Esophagus muscularis mucosa (tissue), 4 donors: Measurements from ENCODE around the gene SDK1. TPM values are rescaled to one million over a fixed set of nuclear protein-coding genes. Genes with fewer than 3 reads are reported as not detected.
"Not testable (repeated sequence)": the region's sequence is repeated elsewhere in the genome, so short reads cannot be mapped to it uniquely, and the experiment has no call there.

ENCODE experiments used
- DNase-seq: peaks from one replicate; pipeline ENCODE4 v3.0.0-alpha.2; 2017; ENCODE audit errors: extremely low spot score
- H3K27ac ChIP-seq, 4 donors: fragments of 200-600 bp; sonication (generic); replicated peaks in 1 of 4; 1 replicate in 3 of 4; 2 replicates in 1 of 4; pipeline ENCODE4 v1.5.1; 2016 to 2019; ENCODE audit warnings: mild to moderate bottlenecking in 1 of 4
- H3K27me3 ChIP-seq, 4 donors: fragments of 200-600 bp; sonication (generic); one replicate each; pipeline versions ENCODE4 v1.5.1 to v1.6.0; 2016 to 2019
- H3K36me3 ChIP-seq, 4 donors: fragments of 200-600 bp; sonication (generic); one replicate each; pipeline ENCODE4 v1.5.1; 2016 to 2019
- H3K4me1 ChIP-seq, 4 donors: fragments of 200-600 bp; sonication (generic); one replicate each; pipeline ENCODE4 v1.5.1; 2016 to 2019
- H3K4me3 ChIP-seq, 4 donors: fragments of 200-600 bp; sonication (generic); 1 replicate in 2 of 4; 2 replicates in 2 of 4; pipeline ENCODE4 v1.5.1; 2016 to 2019; ENCODE audit warnings: mild to moderate bottlenecking in 4 of 4, moderate library complexity in 1 of 4
- H3K9me3 ChIP-seq, 4 donors: fragments of 200-600 bp; sonication (generic); 1 replicate in 3 of 4; 2 replicates in 1 of 4; pipeline ENCODE4 v1.5.1; 2016 to 2019
- CTCF ChIP-seq, 3 experiments: fragments of 200-600 bp in 2 of 3; fragments of 450-650 bp in 1 of 3; sonication (generic) in 2 of 3; IDR thresholded peaks; one replicate each; pipeline ENCODE4 v1.5.1; 2017 to 2019; ENCODE audit warnings: antibody characterized with exemption in 3 of 3, mild to moderate bottlenecking in 2 of 3, moderate library complexity in 1 of 3
- EP300 ChIP-seq: sonication (generic); formaldehyde crosslinking; IDR thresholded peaks from one replicate; pipeline ENCODE4 v1.6.1; 2017; ENCODE audit warnings: antibody characterized with exemption
- POLR2A ChIP-seq: fragments of 450-650 bp; IDR thresholded peaks from one replicate; pipeline ENCODE4 v1.6.1; 2017; ENCODE audit warnings: antibody characterized with exemption, moderate library complexity, mild to moderate bottlenecking, low read depth
- POLR2AphosphoS5 ChIP-seq, 2 donors: sonication (generic); formaldehyde crosslinking; IDR thresholded peaks; one replicate each; pipeline ENCODE4 v1.6.1; 2017; ENCODE audit warnings: antibody characterized with exemption in 2 of 2
- WGBS: methylation state at CpG from one replicate; pipeline ENCODE4 v1.1.5; 2018; 5-methylcytosine and 5-hydroxymethylcytosine counted together
- intact Hi-C: fragments of 100-400 bp; cut with DNase I; formaldehyde crosslinking; loops from one replicate; pipeline ENCODE4 v1.15.1; 2023
- total RNA-seq, 4 donors: library from RNA; depleted of rRNA; stranded (reverse); fragments of >200 nt; gene quantifications; one replicate each; pipeline versions ENCODE4 v1.1.0 to v1.2.1, GENCODE V29; 2016

The SDK1 gene
- total RNA-seq, 4 donors from 2014 or later: 7.8 to 18.6 (median 12.0) TPM

DNA sequence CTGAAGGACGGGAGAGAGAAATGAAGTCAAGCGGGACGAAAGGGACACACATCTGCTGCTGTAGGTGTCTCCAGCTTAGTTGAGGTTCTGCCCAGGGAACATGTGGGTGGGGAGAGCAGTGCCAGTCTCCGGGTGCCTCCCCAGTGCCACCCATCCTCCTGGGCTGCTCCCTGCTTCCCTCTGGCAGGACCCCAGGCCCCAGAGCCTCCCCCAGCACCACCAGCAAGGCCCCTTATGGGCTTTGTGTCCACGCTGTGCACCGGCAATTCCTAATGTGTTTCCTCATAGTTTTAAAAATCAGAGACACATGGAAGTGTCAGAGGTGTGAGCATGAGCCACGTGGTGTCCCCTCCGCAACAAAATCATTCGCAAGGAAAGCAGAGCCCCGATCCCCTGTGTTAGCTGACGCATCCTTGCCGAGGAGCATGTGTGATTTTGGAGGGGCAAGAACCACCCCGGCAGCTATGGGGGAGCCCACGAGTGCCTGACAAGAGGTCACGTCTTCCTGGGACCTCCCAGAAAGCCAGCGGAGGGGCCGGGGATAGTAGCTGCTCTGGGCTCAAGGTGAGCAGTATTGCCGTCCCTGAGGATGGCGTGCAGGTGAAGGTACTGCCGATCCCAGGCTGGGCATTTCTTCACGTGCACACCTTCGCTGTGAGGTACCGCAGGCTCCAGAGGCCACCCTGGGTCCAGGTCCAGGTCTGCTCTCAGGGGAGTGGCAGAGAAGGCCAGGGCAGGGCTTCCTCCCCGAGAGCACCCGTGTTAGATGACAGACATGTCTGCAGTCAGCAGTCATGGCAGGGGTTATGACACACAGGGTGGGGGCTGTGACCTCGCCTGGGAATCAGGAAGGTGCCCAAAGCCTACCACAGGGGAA lies 932.8 kb downstream of the SDK1 start:
- intact Hi-C loops: no loop called here
- 89% methylated on average over 23 of the region's 26 CpGs for WGBS
- H3K27me3 ChIP-seq: no peaks in the 10 kb centered on the region
- H3K9me3 ChIP-seq: no peaks in the 10 kb centered on the region
- H3K27ac ChIP-seq: no peak overlapping the region
- peaks cover 0 to under 1% (median 0%) of the 10 kb centered on the region in 4 donors for H3K36me3 ChIP-seq
- no peaks in the 10 kb centered on the region for H3K4me1 ChIP-seq
- DNase-seq: no peak
- TF ChIP-seq EP300: no peak
- TF ChIP-seq POLR2A: no peak
- TF ChIP-seq POLR2AphosphoS5 (IDR thresholded peaks at IDR 0.05): no peak
- no peak for TF ChIP-seq CTCF (IDR thresholded peaks at IDR 0.05)
- no peak overlapping the region for H3K4me3 ChIP-seq

DNA sequence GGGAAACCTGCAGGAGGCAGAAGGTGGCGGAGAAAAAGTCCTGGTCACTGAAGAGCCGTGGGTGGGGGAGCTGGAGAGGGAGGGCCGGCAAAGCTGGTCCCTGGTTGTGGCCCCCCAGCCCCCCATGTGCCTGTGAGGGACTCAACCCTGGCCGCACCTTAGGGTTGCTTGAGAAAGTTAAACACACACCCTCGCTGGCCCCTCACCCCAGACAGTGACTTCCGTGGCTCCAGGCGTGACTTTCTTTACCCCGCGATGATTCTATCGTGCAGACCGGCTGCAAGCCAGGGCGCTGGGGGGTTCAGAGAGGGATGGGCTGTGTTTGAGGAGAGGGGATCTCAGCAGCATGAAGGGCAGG lies 933.4 kb downstream of the SDK1 start:
- WGBS: 80% methylated on average over 12 of the region's 12 CpGs
- TF ChIP-seq POLR2AphosphoS5 (IDR thresholded peaks at IDR 0.05) (no peak), EP300 (no peak), CTCF (IDR thresholded peaks at IDR 0.05) (no peak)
- no peak for DNase-seq

DNA sequence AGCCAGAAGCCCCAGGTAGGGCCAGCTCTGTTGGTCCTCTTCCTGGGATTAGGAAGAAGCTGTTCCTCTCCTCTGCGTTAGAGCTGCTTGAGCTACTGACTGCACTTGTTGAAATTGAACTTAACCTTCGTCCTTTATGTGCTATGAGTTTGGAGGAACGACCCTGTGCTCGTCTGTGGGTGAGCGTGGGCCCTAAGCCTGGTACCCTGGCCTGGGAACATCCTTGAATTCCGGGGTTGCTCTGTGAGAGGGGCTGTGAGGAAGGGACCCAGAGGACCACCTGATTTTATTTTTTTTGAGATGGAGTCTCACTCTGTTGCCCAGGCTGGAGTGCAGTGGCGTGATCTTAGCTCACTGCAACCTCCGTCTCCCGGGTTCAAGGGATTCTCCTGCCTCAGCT lies 933.8 kb downstream of the SDK1 start:
- Histone ChIP-seq H3K27ac (no peak overlapping the region), H3K4me1 (no peaks in the 10 kb centered on the region), H3K9me3 (no peaks in the 10 kb centered on the region), H3K4me3 (no peak overlapping the region), H3K36me3 (peaks cover 0 to 2% (median 0%) of the 10 kb centered on the region in 4 donors), H3K27me3 (no peaks in the 10 kb centered on the region)
- 91% methylated on average over 9 of the region's 9 CpGs for WGBS
- TF ChIP-seq POLR2A: no peak
- no peak for TF ChIP-seq CTCF (IDR thresholded peaks at IDR 0.05)
- TF ChIP-seq POLR2AphosphoS5 (IDR thresholded peaks at IDR 0.05): no peak
- TF ChIP-seq EP300: no peak
- no peak for DNase-seq
- intact Hi-C loops: no loop called here

More for the DNA sequence above, 933.4 kb downstream of the SDK1 start:
- no peak overlapping the region for H3K27ac ChIP-seq
- H3K4me1 ChIP-seq: no peaks in the 10 kb centered on the region
- no peaks in the 10 kb centered on the region for H3K9me3 ChIP-seq
- no peaks in the 10 kb centered on the region for H3K27me3 ChIP-seq
- H3K36me3 ChIP-seq: peaks cover 0 to 2% (median 0%) of the 10 kb centered on the region in 4 donors
- no peak overlapping the region for H3K4me3 ChIP-seq
- intact Hi-C loops: no loop called here

DNA sequence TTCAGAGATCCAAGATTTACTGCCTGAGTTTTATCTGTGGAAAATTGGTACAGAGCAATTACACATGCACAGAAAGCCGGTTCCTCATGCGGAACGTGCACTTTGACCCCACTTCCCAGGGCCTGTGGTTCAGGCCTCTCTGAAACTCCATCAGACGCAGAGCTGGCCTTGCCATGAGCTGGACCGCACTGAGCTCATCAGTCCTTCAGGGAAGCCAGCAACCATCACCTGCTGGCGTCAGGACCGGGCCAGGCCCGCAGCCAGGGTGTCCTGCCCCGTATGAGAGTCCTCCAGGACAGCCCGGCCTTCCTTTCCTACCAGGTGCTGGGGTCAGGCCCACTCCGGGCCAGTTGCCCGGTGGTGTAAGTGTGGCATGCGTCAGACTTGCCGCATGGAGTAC lies 934.5 kb downstream of the SDK1 start:
- no peak overlapping the region for H3K4me3 ChIP-seq
- no peaks in the 10 kb centered on the region for H3K9me3 ChIP-seq
- intact Hi-C loops: no loop called here
- 95% methylated on average over 12 of the region's 14 CpGs for WGBS
- no peaks in the 10 kb centered on the region for H3K27me3 ChIP-seq
- DNase-seq: no peak
- peaks cover 0 to 2% (median 0%) of the 10 kb centered on the region in 4 donors for H3K36me3 ChIP-seq
- no peak overlapping the region for H3K27ac ChIP-seq
- H3K4me1 ChIP-seq: no peaks in the 10 kb centered on the region
- no peak for TF ChIP-seq POLR2A
- no peak for TF ChIP-seq POLR2AphosphoS5 (IDR thresholded peaks at IDR 0.05)
- no peak for TF ChIP-seq EP300
- TF ChIP-seq CTCF (IDR thresholded peaks at IDR 0.05): no peak

DNA sequence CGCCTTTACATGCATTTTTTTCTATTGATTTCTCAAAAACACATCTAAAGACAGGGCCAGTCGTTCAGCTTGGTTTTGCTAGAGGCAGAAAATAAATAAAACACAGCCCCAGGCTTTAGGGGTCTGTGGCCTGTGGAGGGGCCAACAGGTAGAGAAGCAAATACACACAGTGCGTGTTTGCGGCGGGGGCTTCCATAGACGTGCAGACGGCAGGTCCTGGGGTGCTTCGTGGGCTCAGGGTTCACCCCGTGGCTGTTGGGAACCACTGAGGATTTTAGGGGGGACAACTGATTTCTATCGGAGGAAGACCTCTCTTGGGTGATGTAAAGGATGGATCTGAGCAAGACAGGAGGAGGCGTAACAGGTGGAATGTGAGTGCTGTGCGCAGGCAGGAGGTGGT lies 935.3 kb downstream of the SDK1 start:
- intact Hi-C loops: no loop called here

DNA sequence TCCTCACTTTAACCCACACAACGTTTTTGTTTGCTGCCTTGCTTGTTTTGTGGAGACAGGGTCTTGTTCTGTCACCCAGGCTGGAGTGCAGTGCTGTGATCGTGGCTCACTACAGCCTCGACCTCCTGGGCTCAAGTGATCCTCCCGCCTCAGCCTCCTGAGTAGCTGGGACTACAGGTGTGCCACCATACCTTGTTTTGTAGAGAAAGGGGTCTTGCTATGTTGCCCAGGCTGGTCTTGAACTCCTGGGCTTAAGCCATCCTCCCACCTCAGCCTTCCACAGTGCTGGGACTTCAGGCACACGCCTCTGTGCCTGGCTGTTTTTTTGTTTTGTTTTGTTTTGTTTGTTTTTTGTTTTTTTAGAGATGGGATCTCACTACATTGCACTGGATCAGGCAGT lies 935.8 kb downstream of the SDK1 start:
- DNase-seq, intact Hi-C loops, H3K4me3 ChIP-seq, H3K27me3 ChIP-seq, H3K9me3 ChIP-seq, H3K4me1 ChIP-seq, H3K36me3 ChIP-seq, H3K27ac ChIP-seq: not testable (repeated sequence)
- 88% methylated on average over 5 of the region's 5 CpGs for WGBS

More for the DNA sequence above, 935.3 kb downstream of the SDK1 start:
- Histone ChIP-seq H3K4me3 (no peak overlapping the region), H3K9me3 (no peaks in the 10 kb centered on the region), H3K27me3 (no peaks in the 10 kb centered on the region), H3K36me3 (peaks cover 0 to 2% (median under 1%) of the 10 kb centered on the region in 4 donors), H3K4me1 (no peaks in the 10 kb centered on the region), H3K27ac (no peak overlapping the region)
- no peak for DNase-seq
- no peak for TF ChIP-seq POLR2A
- no peak for TF ChIP-seq POLR2AphosphoS5 (IDR thresholded peaks at IDR 0.05)
- WGBS: 90% methylated on average over 12 of the region's 12 CpGs
